IMR-90 (cell line): Measurements from ENCODE around the gene SNX25. TPM values are rescaled to one million over a fixed set of nuclear protein-coding genes. Genes with fewer than 3 reads are reported as not detected.

Experiments
- ATAC-seq: fragments of 200-7000 bp; cut with Tn5 transposase; 2 replicates; pipeline ENCODE4 v1.9.1; 2020; ENCODE audit warnings: low read depth, mild to moderate bottlenecking, moderate library complexity
- BruUV-seq: library from RNA; stranded (reverse); fragments of 400-500 nt; replicated peaks from 2 replicates; lab custom pipeline; 2021; lab: Mats Ljungman, UMichigan
- CTCF ChIA-PET: fragments of 300-600 bp; formaldehyde crosslinking; extraction: SDS; loops from one replicate; lab custom pipeline; 2021; ENCODE audit warnings: antibody characterized with exemption; lab: Yijun Ruan, JAX
- POLR2A ChIA-PET: fragments of 300-600 bp; sonication (Branson Sonifier 250); formaldehyde crosslinking; loops from one replicate; lab custom pipeline; 2022; ENCODE audit warnings: antibody characterized with exemption; ENCODE audit not compliant: unreplicated experiment; lab: Charles Lee
- DNase-seq: peaks from one replicate; pipeline ENCODE4 v3.0.0; 2013
- H2AFZ ChIP-seq: replicated peaks from 2 replicates; pipeline ENCODE3; 2013; ENCODE audit warnings: low read length, mild to moderate bottlenecking; ENCODE audit not compliant: poor library complexity
- H2AK5ac ChIP-seq: 2 replicates; pipeline ENCODE4 v1.6.1; 2013; ENCODE audit warnings: low read depth, low read length, inconsistent platforms
- H2AK9ac ChIP-seq: replicated peaks from 2 replicates; pipeline ENCODE3; 2013; ENCODE audit warnings: mild to moderate bottlenecking, low read depth, low read length, moderate library complexity; ENCODE audit not compliant: poor library complexity
- H2BK120ac ChIP-seq: 2 replicates; pipeline ENCODE4 v1.6.1; 2013; ENCODE audit warnings: low read depth, low read length, inconsistent platforms
- H2BK15ac ChIP-seq: 3 replicates; pipeline ENCODE4 v1.6.1; 2013; ENCODE audit warnings: low read depth, low read length, inconsistent platforms
- H2BK20ac ChIP-seq: 2 replicates; pipeline ENCODE4 v1.6.1; 2013; ENCODE audit warnings: low read depth, mild to moderate bottlenecking, inconsistent platforms, low read length, moderate library complexity
- H2BK5ac ChIP-seq: 2 replicates; pipeline ENCODE4 v1.6.1; 2013; ENCODE audit warnings: mild to moderate bottlenecking, low read depth, low read length, inconsistent platforms; ENCODE audit not compliant: poor library complexity, severe bottlenecking
- H3K14ac ChIP-seq: replicated peaks from 2 replicates; pipeline ENCODE4 v1.6.1; 2013; ENCODE audit warnings: low read depth, low read length, inconsistent platforms
- H3K18ac ChIP-seq: 2 replicates; pipeline ENCODE4 v1.6.1; 2013; ENCODE audit warnings: low read depth, low read length, control low read depth
- H3K23ac ChIP-seq: 2 replicates; pipeline ENCODE4 v1.6.1; 2013; ENCODE audit warnings: low read depth, low read length, inconsistent platforms
- H3K27ac ChIP-seq: 2 replicates; pipeline ENCODE4 v1.5.1; 2013; ENCODE audit warnings: mild to moderate bottlenecking, control low read depth, low read length; ENCODE audit not compliant: insufficient read depth
- H3K27me3 ChIP-seq: 2 replicates; pipeline ENCODE4 v1.6.1; 2013; ENCODE audit warnings: low read length; ENCODE audit not compliant: control insufficient read depth, insufficient read depth
- H3K36me3 ChIP-seq: 2 replicates; pipeline ENCODE4 v1.6.1; 2013; ENCODE audit warnings: low read length, mixed read lengths; ENCODE audit not compliant: control insufficient read depth, insufficient read depth
- H3K4ac ChIP-seq: 2 replicates; pipeline ENCODE4 v1.6.1; 2013; ENCODE audit warnings: low read depth, low read length, inconsistent platforms
- H3K4me1 ChIP-seq: 2 replicates; pipeline ENCODE4 v1.6.1; 2013; ENCODE audit warnings: low read length, mixed read lengths; ENCODE audit not compliant: control insufficient read depth, insufficient read depth
- H3K4me2 ChIP-seq: 2 replicates; pipeline ENCODE4 v1.6.1; 2013; ENCODE audit warnings: low read depth, mild to moderate bottlenecking, control low read depth, low read length, moderate library complexity
- H3K4me3 ChIP-seq: 2 replicates; pipeline ENCODE4 v1.5.1; 2013; ENCODE audit warnings: low read depth, mild to moderate bottlenecking, control low read depth, low read length, moderate library complexity; ENCODE audit not compliant: insufficient read depth
- H3K56ac ChIP-seq: 2 replicates; pipeline ENCODE4 v1.6.1; 2013; ENCODE audit warnings: low read length, inconsistent platforms; ENCODE audit not compliant: insufficient read depth; ENCODE audit errors: extremely low read depth
- H3K79me1 ChIP-seq, 2 experiments: 2 replicates each; pipeline ENCODE4 v1.6.1; 2013; ENCODE audit warnings: low read length in 2 of 2, inconsistent platforms in 1 of 2, low read depth in 1 of 2
- H3K9ac ChIP-seq: 2 replicates; pipeline ENCODE4 v1.6.1; 2013; ENCODE audit warnings: low read depth, low read length, control low read depth
- H3K9me1 ChIP-seq: 2 replicates; pipeline ENCODE4 v1.6.1; 2013; ENCODE audit warnings: low read length, inconsistent platforms; ENCODE audit not compliant: insufficient read depth
- H3K9me3 ChIP-seq: 2 replicates; pipeline ENCODE4 v1.6.1; 2013; ENCODE audit warnings: low read length; ENCODE audit not compliant: control insufficient read depth, insufficient read depth
- H4K20me1 ChIP-seq: 2 replicates; pipeline ENCODE4 v1.6.1; 2013; ENCODE audit warnings: low read length, inconsistent platforms; ENCODE audit not compliant: insufficient read depth
- H4K5ac ChIP-seq: 2 replicates; pipeline ENCODE4 v1.6.1; 2013; ENCODE audit warnings: mild to moderate bottlenecking, low read depth, low read length, control low read depth
- H4K8ac ChIP-seq, 2 experiments: 2 replicates each; pipeline ENCODE4 v1.6.1; 2013; ENCODE audit warnings: low read depth in 2 of 2, low read length in 2 of 2, control low read depth in 1 of 2, inconsistent platforms in 1 of 2
- H4K91ac ChIP-seq: 2 replicates; pipeline ENCODE4 v1.6.1; 2013; ENCODE audit warnings: low read depth, low read length, inconsistent platforms; ENCODE audit not compliant: insufficient read depth
- MAZ ChIP-seq: IDR thresholded peaks from 2 replicates; pipeline ENCODE4 v1.6.1; 2012; ENCODE audit warnings: low read depth, mild to moderate bottlenecking, low read length, improper control_type of control experiment, moderate library complexity, borderline replicate concordance
- RAD21 ChIP-seq: IDR thresholded peaks from 2 replicates; pipeline ENCODE4 v1.6.1; 2012; ENCODE audit warnings: low read length, improper control_type of control experiment
- WGBS, 2 experiments: methylation state at CpG; one replicate each; pipeline versions ENCODE4 v1.1.5 to v1.1.7; 2013; ENCODE audit warnings: missing lambda C conversion rate in 2 of 2; ENCODE audit not compliant: insufficient read length in 1 of 2; ENCODE audit errors: extremely low coverage in 2 of 2; 5-methylcytosine and 5-hydroxymethylcytosine counted together
- dilution Hi-C: fragments of 300-500 bp; cut with HindIII; formaldehyde crosslinking; loops from one replicate; pipeline ENCODE4 v1.14.3; 2018; ENCODE audit warnings: low sequenced_read_pairs; ENCODE audit not compliant: unreplicated experiment
- in situ Hi-C: fragments of 300-500 bp; cut with MboI; formaldehyde crosslinking; loops from 3 replicates; pipeline ENCODE4 v1.14.3; 2019; ENCODE audit warnings: low sequenced_read_pairs, inconsistent platforms, mixed read lengths
- intact Hi-C: fragments of 100-400 bp; cut with micrococcal nuclease; formaldehyde crosslinking; loops from 2 replicates; pipeline ENCODE4 v1.10.0; 2022
- polyA plus RNA-seq, 3 experiments: library from polyadenylated mRNA; depleted of rRNA; stranded (reverse); fragments of >200 nt; gene quantifications; 2 replicates each; pipeline ENCODE4 v1.2.3, GENCODE V29; 2012; ENCODE audit warnings: low replicate concordance in 1 of 3
- total RNA-seq: library from RNA; depleted of rRNA; stranded (reverse); fragments of >200 nt; gene quantifications from 2 replicates; pipeline ENCODE4 v1.2.3, GENCODE V29; 2012

Gene SNX25
- total and polyA plus RNA-seq, 2 of the 4 experiments (the other 2 are of a cell fraction), result 11.4 to 28.3 TPM

DNA sequence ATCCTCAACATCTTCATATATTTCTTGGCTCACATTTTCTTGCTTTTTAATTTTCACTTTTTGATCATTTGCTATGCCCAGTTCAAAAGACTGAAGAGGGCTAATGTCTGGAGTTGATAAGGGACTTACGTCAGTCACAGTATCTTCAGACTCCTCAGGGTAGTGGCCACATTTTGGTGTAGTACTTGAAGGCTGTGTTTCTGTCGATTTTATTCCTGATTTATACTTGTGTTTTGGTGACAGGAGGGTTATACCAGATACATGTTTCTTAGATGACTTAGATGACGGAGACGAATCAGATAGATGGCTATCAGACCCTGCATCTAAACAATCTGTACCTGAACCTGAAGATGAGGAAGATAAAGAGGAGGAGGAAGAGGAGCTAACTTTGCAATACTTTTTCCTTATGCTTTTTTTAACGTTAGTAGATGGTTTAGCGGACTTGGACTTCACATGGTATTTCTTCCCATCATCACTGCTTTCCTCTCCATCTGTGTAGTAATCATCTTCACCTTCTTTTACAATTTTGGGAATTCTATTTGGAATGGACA lies 19.0 kb upstream of the SNX25 start:
- Histone ChIP-seq H3K56ac (no peak overlapping the region), H3K27me3 (no peaks in the 10 kb centered on the region), H3K36me3 (peaks cover 11% of the 10 kb centered on the region), H3K9me1 (no peaks in the 10 kb centered on the region), H4K5ac (no peak overlapping the region), H3K4me2 (no peak overlapping the region), H2BK5ac (peak overlapping the region; percentile 20), H3K4ac (no peak overlapping the region), H4K8ac (no peak overlapping the region), H3K9me3 (no peaks in the 10 kb centered on the region), H2BK20ac (no peak overlapping the region), H2BK15ac (no peak overlapping the region), H3K27ac (no peak overlapping the region), H2AFZ (no peak overlapping the region), H3K9ac (no peak overlapping the region), H3K4me1 (peaks cover 3% of the 10 kb centered on the region; the same call in 1 of the 2 replicates), H3K18ac (no peak overlapping the region), H3K79me1 (peaks cover 12 to 28% of the 10 kb centered on the region in 2 experiments), H4K20me1 (no peaks in the 10 kb centered on the region; the same call in none of the 2 replicates), H2BK120ac (no peak overlapping the region), H2AK5ac (no peak overlapping the region), H3K23ac (no peak overlapping the region), H3K4me3 (no peak overlapping the region), H2AK9ac (no peak overlapping the region), H4K91ac (no peak overlapping the region), H3K14ac (no peak overlapping the region)
- WGBS, 2 experiments, result no CpG with 5 or more reads among the region's 6 CpGs
- BruUV-seq, result TSS peak; percentile 99
- no peak for TF ChIP-seq RAD21
- no peak for TF ChIP-seq MAZ
- dilution Hi-C loops (no loop called here), intact Hi-C loops (no loop called here), in situ Hi-C loops (loop anchor here (25.0 kb wide), 1 partner anchor 847 kb away; no protein-coding TSS in a partner anchor)
- ChIA-PET CTCF (no interaction called here), POLR2A (no interaction called here)
- DNase-seq (no peak), ATAC-seq (no peak)
